SU-DHL-6 (cell line): ENCODE data around the gene SPDYE4.

Source experiments
- H2AFZ ChIP-seq: fragments of 200-600 bp; sonication (generic); 2 replicates; pipeline ENCODE4 v1.6.1; 2014; ENCODE audit warnings: low read depth, mild to moderate bottlenecking, moderate library complexity, mixed read lengths, antibody characterized with exemption, low read length; ENCODE audit not compliant: severe bottlenecking
- H3F3A ChIP-seq: fragments of 200-600 bp; shearing (Covaris generic); 2 replicates; pipeline ENCODE4 v1.6.0; 2016; ENCODE audit warnings: antibody characterized with exemption, mild to moderate bottlenecking; ENCODE audit not compliant: insufficient read depth
- H3K27ac ChIP-seq: fragments of 200-600 bp; sonication (generic); 2 replicates; pipeline ENCODE4 v1.5.1; 2016; ENCODE audit warnings: low read depth, mild to moderate bottlenecking, low read length, moderate library complexity, mixed read lengths
- H3K27me3 ChIP-seq: fragments of 200-600 bp; sonication (generic), shearing (Covaris generic); 2 replicates; pipeline ENCODE4 v1.6.0; 2014; ENCODE audit warnings: mild to moderate bottlenecking, low read length
- H3K36me3 ChIP-seq: fragments of 200-600 bp; sonication (generic); 2 replicates; pipeline ENCODE4 v1.6.1; 2014; ENCODE audit warnings: mild to moderate bottlenecking, low read length, mixed read lengths
- H3K4me2 ChIP-seq: fragments of 300-600, 200-600 bp; shearing (Covaris generic), sonication (generic); 2 replicates; pipeline ENCODE4 v1.6.0; 2014; ENCODE audit warnings: low read length, low read depth, mild to moderate bottlenecking; ENCODE audit not compliant: poor library complexity, severe bottlenecking
- H3K4me3 ChIP-seq: fragments of 200-600 bp; sonication (generic); 2 replicates; pipeline ENCODE4 v1.5.1; 2014; ENCODE audit warnings: antibody characterized with exemption, low read length, mild to moderate bottlenecking, mixed read lengths; ENCODE audit not compliant: insufficient read depth, poor library complexity, severe bottlenecking
- H3K79me2 ChIP-seq: fragments of 200-600 bp; sonication (generic); 2 replicates; pipeline ENCODE4 v1.6.1; 2014; ENCODE audit warnings: mild to moderate bottlenecking, low read length, moderate library complexity; ENCODE audit not compliant: insufficient read depth
- H3K9ac ChIP-seq: fragments of 200-600 bp; sonication (generic); 2 replicates; pipeline ENCODE4 v1.7.0; 2014; ENCODE audit warnings: mild to moderate bottlenecking, low read length
- H3K9me2 ChIP-seq: fragments of 200-600 bp; sonication (generic); replicated peaks from 2 replicates; pipeline ENCODE4 v1.6.1; 2014; ENCODE audit warnings: low read length; ENCODE audit not compliant: insufficient read depth
- H3K9me3 ChIP-seq: fragments of 200-600 bp; sonication (generic); 2 replicates; pipeline ENCODE4 v1.6.1; 2014; ENCODE audit warnings: low read length, mixed read lengths; ENCODE audit not compliant: insufficient read depth
- H4K20me1 ChIP-seq: fragments of 200-600 bp; sonication (generic); 2 replicates; pipeline ENCODE4 v1.6.1; 2014; ENCODE audit warnings: low read depth, mild to moderate bottlenecking, antibody characterized with exemption, low read length, moderate library complexity, mixed read lengths
- CTCF ChIP-seq: fragments of 200-600 bp; sonication (generic); IDR thresholded peaks from one replicate; pipeline ENCODE4 v1.5.1; 2017; ENCODE audit warnings: antibody characterized with exemption, mild to moderate bottlenecking, low read length, moderate library complexity; ENCODE audit not compliant: insufficient read depth, poor library complexity, severe bottlenecking
- EZH2phosphoT487 ChIP-seq: fragments of 200-600 bp; sonication (generic), shearing (Covaris generic); conservative IDR thresholded peaks from 2 replicates; pipeline ENCODE4 v1.6.1; 2018; ENCODE audit warnings: mild to moderate bottlenecking, antibody characterized with exemption, low read length, moderate library complexity, mixed read lengths

SPDYE4 gene

GRCh38 chr17:8729421-8729820 lies 28.9 kb downstream of the SPDYE4 start:
- Histone ChIP-seq H3K9me2 (no peaks in the 10 kb centered on the region), H2AFZ (no peak overlapping the region), H3K9ac (no peak overlapping the region), H3K4me2 (no peak overlapping the region), H3K4me3 (no peak overlapping the region), H3K27me3 (no peaks in the 10 kb centered on the region), H3F3A (no peaks in the 10 kb centered on the region), H3K27ac (no peak overlapping the region), H4K20me1 (no peaks in the 10 kb centered on the region), H3K9me3 (no peaks in the 10 kb centered on the region), H3K36me3 (no peaks in the 10 kb centered on the region), H3K79me2 (no peaks in the 10 kb centered on the region)
- no peak for TF ChIP-seq CTCF
- no peak for TF ChIP-seq EZH2phosphoT487

- H3F3A ChIP-seq = no peaks in the 10 kb centered on the region
- no peak overlapping the region for H2AFZ ChIP-seq
- H3K79me2 ChIP-seq = no peaks in the 10 kb centered on the region
- no peak overlapping the region for H3K4me2 ChIP-seq
- no peaks in the 10 kb centered on the region for H3K36me3 ChIP-seq
- no peaks in the 10 kb centered on the region for H3K9me3 ChIP-seq
- H3K9me2 ChIP-seq = no peaks in the 10 kb centered on the region
- H4K20me1 ChIP-seq = no peaks in the 10 kb centered on the region
- no peak for TF ChIP-seq EZH2phosphoT487
- TF ChIP-seq CTCF = no peak
- no peak overlapping the region for H3K4me3 ChIP-seq
- no peaks in the 10 kb centered on the region for H3K27me3 ChIP-seq
- H3K27ac ChIP-seq = no peak overlapping the region
- H3K9ac ChIP-seq = no peak overlapping the region
These were observed 29.4 kb downstream of the SPDYE4 start for GRCh38 chr17:8728971-8729370.

GRCh38 chr17:8728251-8728938 lies 30.0 kb downstream of the SPDYE4 start:
- Histone ChIP-seq H3F3A (no peaks in the 10 kb centered on the region), H3K9ac (no peak overlapping the region), H3K4me3 (no peak overlapping the region), H3K79me2 (no peaks in the 10 kb centered on the region), H4K20me1 (no peaks in the 10 kb centered on the region), H3K27me3 (no peaks in the 10 kb centered on the region), H3K9me3 (no peaks in the 10 kb centered on the region), H3K36me3 (no peaks in the 10 kb centered on the region), H3K9me2 (no peaks in the 10 kb centered on the region), H3K4me2 (no peak overlapping the region), H3K27ac (no peak overlapping the region), H2AFZ (no peak overlapping the region)
- TF ChIP-seq EZH2phosphoT487 = no peak
- no peak for TF ChIP-seq CTCF
